HTR-8/SVneo (cell line): ENCODE measurements around the gene RGS6.

ENCODE experiments used
- DNase-seq: peaks from one replicate; pipeline ENCODE4 v3.0.0; 2011; ENCODE audit warnings: low spot score, mixed read lengths; ENCODE audit not compliant: insufficient read length
- FAIRE-seq: peaks from 2 replicates; lab custom pipeline; 2011; peaks lifted over from hg19 to GRCh38; lab: Jason Lieb, UNC

RGS6 gene

DNA sequence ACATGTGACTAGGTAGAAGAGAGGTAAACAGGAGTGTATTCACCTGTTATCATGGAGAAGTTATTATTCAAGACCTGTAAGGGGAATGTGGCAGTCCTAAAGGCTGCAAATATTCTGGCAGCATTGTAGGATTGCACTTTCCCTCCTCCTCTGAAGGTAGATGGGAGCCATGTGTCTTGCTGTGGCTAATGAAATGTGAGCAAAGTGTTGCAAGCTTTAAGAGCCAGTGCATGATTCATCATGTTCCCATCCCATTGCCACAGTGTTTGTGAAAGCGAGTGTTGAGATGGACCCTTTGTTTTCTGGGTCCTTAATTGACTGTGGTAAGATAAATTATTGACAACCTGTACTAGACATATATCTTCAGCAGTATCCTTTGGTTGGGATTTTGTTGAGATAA is 128.7 kb downstream of the RGS6 start:
- DNase-seq (no peak), FAIRE-seq (no peak)

DNA sequence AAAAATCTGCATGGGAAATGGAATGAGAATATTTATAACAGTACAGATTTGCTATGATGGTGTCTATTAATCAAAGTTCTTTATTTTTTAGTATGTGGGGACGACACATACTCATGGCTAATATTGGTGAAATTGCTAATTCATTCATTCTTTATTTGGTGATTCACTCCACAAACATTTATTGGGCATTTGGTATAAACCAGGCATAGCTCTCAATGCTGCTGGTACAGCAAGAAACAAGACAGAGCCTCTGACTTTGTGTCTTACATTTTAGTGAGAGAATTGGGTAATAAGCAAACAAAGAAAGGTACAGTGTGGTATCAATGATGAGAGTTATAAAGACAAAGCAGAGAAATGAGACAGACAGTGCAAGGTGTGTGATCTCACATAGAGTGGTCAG is 129.5 kb downstream of the RGS6 start:
- no peak for FAIRE-seq
- no peak for DNase-seq

GRCh38 chr14:72063761-72064282 is 131.6 kb downstream of the RGS6 start:
- peak; percentile 36 for FAIRE-seq
- DNase-seq = no peak

DNA sequence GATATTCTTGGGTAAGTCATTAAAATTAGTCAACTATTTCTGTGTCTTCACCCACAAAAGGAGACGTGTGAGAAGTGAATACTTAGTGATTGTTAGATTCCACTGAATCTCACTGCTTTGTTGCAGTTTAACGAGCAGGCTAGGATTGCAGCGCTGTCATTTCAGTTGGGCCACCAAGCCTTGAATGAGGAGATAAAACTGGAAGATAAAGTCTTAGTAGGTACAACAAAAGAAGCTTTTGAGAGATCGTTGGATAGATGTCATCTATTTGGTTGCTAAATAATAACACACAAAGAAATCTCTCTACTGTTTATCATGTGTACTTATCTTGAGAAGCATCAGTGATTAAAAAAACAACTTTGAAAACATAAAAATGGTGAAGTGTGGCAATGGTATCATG is 132.3 kb downstream of the RGS6 start:
- DNase-seq (no peak), FAIRE-seq (no peak)

GRCh38 chr14:72070458-72070857 is 138.2 kb downstream of the RGS6 start:
- FAIRE-seq (no peak), DNase-seq (no peak)

GRCh38 chr14:72075649-72076334 is 143.6 kb downstream of the RGS6 start:
- DNase-seq (no peak), FAIRE-seq (no peak)

DNA sequence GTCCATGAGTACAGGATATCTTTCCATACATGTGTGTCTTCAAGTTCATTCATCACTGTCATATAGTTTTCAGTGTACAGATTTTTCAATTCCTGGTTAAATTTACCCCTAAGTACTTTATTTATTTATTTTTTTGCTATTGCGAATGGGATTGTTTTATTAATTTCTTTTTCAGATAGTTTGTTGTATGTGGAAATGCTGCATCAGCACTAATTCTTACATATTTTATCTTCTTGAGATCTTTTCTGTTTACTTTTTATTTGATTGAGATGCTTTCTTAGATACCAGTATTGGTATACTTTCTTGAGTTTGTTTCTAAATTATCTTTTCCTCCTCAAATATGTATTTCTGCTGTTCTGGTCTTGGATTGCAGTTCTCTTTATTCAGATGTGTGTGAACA is 148.9 kb downstream of the RGS6 start:
- no peak for DNase-seq
- no peak for FAIRE-seq

DNA sequence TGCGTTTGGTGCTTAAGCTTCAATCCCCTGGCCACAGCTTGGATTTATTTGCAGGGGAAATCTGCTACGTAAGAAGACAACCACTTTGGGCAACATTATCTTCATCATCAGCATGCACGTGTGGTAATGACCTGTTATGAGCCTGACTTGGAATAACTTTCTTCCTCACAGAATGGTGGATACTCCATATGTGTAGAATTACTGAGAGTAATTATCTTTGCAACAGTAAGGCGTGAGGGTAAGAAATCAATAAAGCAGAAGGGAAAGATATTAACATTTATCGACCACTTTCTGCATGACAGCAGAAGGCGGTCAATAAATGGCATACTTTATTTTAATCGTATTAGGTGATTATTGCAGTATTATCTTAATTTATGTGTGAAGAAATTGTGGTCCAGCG is 152.7 kb downstream of the RGS6 start:
- FAIRE-seq = peak; percentile 38
- no peak for DNase-seq

GRCh38 chr14:72089625-72090024 is 157.4 kb downstream of the RGS6 start:
- no peak for DNase-seq
- no peak for FAIRE-seq

- FAIRE-seq (no peak), DNase-seq (no peak)
Observed at GRCh38 chr14:72094844-72095582, 162.8 kb downstream of the RGS6 start.

GRCh38 chr14:72097173-72097783 is 165.0 kb downstream of the RGS6 start:
- DNase-seq (no peak), FAIRE-seq (no peak)

GRCh38 chr14:72098210-72098609 is 166.0 kb downstream of the RGS6 start:
- no peak for FAIRE-seq
- DNase-seq = no peak

- DNase-seq = no peak
- FAIRE-seq = no peak
Observed at GRCh38 chr14:72099566-72099965, 167.3 kb downstream of the RGS6 start.

- DNase-seq (no peak), FAIRE-seq (no peak)
Observed at GRCh38 chr14:72104011-72104613, 171.9 kb downstream of the RGS6 start.

DNA sequence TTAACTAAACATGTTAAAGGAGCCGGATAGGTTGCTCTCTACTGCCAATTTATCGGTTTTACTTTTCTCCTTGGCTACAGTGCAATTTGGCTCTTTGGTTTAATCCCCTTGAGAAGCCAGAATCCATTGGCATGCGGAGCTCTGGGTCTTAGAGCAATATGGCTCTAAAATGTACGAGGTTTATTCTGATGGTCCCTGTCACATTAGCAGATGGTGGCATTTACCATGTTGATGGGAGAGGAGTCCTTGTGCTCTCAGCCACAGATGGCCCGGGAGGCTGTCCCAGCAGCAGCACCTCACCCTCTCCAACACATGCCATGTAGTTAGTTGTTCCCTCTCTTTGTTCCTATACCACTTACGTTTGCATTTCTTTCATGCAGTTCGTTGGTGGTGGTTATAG is 179.7 kb downstream of the RGS6 start:
- DNase-seq (no peak), FAIRE-seq (peak; percentile 23)

DNA sequence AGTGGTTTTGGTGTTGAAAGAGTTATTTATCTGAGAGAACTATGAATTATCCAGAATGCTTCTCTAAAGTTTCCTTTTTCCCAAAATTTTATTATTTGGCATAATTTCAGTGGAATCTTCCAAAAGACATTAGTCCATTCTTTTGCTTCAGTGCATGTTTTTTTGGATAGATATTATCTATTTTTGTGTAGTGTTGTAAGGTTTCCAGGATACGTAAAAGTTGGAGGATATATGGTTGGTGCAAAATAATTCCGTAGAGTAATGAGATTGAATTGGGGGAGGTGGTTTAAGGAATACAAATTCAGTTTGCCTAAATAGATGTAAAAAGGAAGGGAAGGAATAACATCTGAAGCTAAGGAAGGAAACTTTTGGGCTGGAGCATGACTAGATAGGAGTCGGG is 186.6 kb downstream of the RGS6 start:
- no peak for FAIRE-seq
- no peak for DNase-seq

- no peak for FAIRE-seq
- DNase-seq = no peak
Observed at GRCh38 chr14:72120315-72120714, 188.1 kb downstream of the RGS6 start.

GRCh38 chr14:72123755-72124154 is 191.5 kb downstream of the RGS6 start:
- FAIRE-seq (peak; percentile 54), DNase-seq (no peak)

DNA sequence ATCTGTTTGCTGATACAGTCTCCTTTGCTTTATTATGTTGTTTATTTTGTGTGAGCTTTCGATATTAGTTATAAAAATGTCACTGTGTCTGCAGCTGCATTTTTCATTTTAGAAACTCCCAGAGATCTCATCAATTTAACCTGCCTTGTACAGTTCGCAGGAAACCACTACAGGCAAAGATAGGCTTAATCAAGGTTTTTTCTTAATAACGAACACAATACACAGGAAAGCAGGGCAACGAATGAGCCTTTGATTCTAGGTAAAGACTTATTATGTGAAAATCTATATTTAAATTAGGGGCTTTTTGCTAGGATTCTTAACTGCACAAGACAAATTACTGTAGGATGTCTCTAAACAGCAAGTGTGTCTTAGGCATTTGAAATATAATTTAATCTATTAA is 191.9 kb downstream of the RGS6 start:
- no peak for FAIRE-seq

GRCh38 chr14:72126091-72126490 is 193.9 kb downstream of the RGS6 start:
- no peak for DNase-seq
- no peak for FAIRE-seq

More for the DNA sequence above, 191.9 kb downstream of the RGS6 start:
- no peak for DNase-seq

GRCh38 chr14:72126561-72126960 is 194.3 kb downstream of the RGS6 start:
- DNase-seq = no peak

More at GRCh38 chr14:72126561-72126960, 194.3 kb downstream of the RGS6 start:
- peak; percentile 44 for FAIRE-seq
